ENCODE results near the gene PPFIBP1.

Gene PPFIBP1

GRCh38 chr12:27550653-27550975 lies 26.6 kb downstream of the PPFIBP1 start:
- H3K79me2 ChIP-seq (ENCODE audit: low read length) = no peaks in the 10 kb centered on the region
- no peak overlapping the region for H3K9ac ChIP-seq (ENCODE audit: low read length)
- no peaks in the 10 kb centered on the region for H3K4me1 ChIP-seq (ENCODE audit: low read length)
- H3K36me3 ChIP-seq (replicated peaks; ENCODE audit: low read depth, low read length) = no peaks in the 10 kb centered on the region
- TF ChIP-seq EZH2phosphoT487 (IDR thresholded peaks at IDR 0.05; ENCODE audit: low read depth) (no peak), CTCF (IDR thresholded peaks at IDR 0.05; ENCODE audit: low read depth, low read length) (no peak)
- no peaks in the 10 kb centered on the region for H4K20me1 ChIP-seq (ENCODE audit: insufficient read depth, low read length)
- H3K27ac ChIP-seq (ENCODE audit: low read length) = no peak overlapping the region
- no peak overlapping the region for H3K4me2 ChIP-seq (ENCODE audit: low read length)
- H2AFZ ChIP-seq (ENCODE audit: low read depth, low read length) = no peak overlapping the region
- H3K27me3 ChIP-seq (ENCODE audit: low read depth, low read length) = peaks cover 33% of the 10 kb centered on the region
- no peak overlapping the region for H3K4me3 ChIP-seq (ENCODE audit: low read length)
- no peaks in the 10 kb centered on the region for H3K9me3 ChIP-seq (ENCODE audit: insufficient read depth, low read length)

DNA sequence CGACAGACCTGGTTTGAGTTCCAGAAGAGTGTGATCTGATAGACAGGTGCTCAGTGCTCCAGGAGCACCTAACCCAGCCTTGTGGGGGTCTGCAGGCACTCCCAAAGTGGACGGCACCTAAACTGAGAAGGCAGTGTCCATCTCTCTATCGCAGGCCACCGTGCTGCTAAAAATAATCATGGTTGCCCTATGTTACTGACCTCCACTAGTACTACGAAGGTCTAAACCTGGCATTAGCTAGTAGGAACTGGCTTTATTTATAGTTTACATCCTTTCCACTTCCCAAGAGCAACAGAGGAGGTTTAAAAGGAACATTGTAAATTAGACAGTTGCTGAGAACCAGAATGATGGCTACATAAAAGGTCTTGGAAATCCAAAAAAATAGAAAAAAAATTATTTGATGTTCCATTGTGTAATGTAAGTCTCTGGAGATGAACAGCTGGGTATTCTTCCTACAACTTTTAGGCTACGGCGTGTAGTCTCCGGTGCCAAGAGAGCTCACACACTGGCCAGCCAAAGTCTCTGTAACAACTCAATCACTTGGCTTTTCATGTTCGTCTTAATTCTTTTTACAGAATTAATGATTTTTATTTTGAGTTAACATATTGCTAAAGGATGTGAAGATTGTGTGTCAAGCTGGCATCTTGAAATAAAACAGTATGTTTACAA lies 27.3 kb downstream of the PPFIBP1 start:
- H3K4me2 ChIP-seq (ENCODE audit: low read length) = no peak overlapping the region
- no peak overlapping the region for H2AFZ ChIP-seq (ENCODE audit: low read depth, low read length)
- H3K9me3 ChIP-seq (ENCODE audit: insufficient read depth, low read length) = no peaks in the 10 kb centered on the region
- H4K20me1 ChIP-seq (ENCODE audit: insufficient read depth, low read length) = no peaks in the 10 kb centered on the region
- peaks cover 38% of the 10 kb centered on the region for H3K27me3 ChIP-seq (ENCODE audit: low read depth, low read length)
- H3K36me3 ChIP-seq (replicated peaks; ENCODE audit: low read depth, low read length) = no peaks in the 10 kb centered on the region
- H3K4me1 ChIP-seq (ENCODE audit: low read length) = no peaks in the 10 kb centered on the region
- no peak overlapping the region for H3K9ac ChIP-seq (ENCODE audit: low read length)
- no peak overlapping the region for H3K27ac ChIP-seq (ENCODE audit: low read length)
- no peaks in the 10 kb centered on the region for H3K79me2 ChIP-seq (ENCODE audit: low read length)
- TF ChIP-seq EZH2phosphoT487 (IDR thresholded peaks at IDR 0.05; ENCODE audit: low read depth) = no peak
- no peak for TF ChIP-seq CTCF (IDR thresholded peaks at IDR 0.05; ENCODE audit: low read depth, low read length)
- no peak overlapping the region for H3K4me3 ChIP-seq (ENCODE audit: low read length)

- H3K9me3 ChIP-seq (ENCODE audit: insufficient read depth, low read length) = no peaks in the 10 kb centered on the region
- no peak overlapping the region for H2AFZ ChIP-seq (ENCODE audit: low read depth, low read length)
- no peak overlapping the region for H3K4me2 ChIP-seq (ENCODE audit: low read length)
- no peaks in the 10 kb centered on the region for H3K4me1 ChIP-seq (ENCODE audit: low read length)
- H3K27ac ChIP-seq (ENCODE audit: low read length) = no peak overlapping the region
- H3K27me3 ChIP-seq (ENCODE audit: low read depth, low read length) = peaks cover 41% of the 10 kb centered on the region
- H3K79me2 ChIP-seq (ENCODE audit: low read length) = no peaks in the 10 kb centered on the region
- no peaks in the 10 kb centered on the region for H4K20me1 ChIP-seq (ENCODE audit: insufficient read depth, low read length)
- H3K4me3 ChIP-seq (ENCODE audit: low read length) = no peak overlapping the region
- H3K9ac ChIP-seq (ENCODE audit: low read length) = no peak overlapping the region
- H3K36me3 ChIP-seq (replicated peaks; ENCODE audit: low read depth, low read length) = no peaks in the 10 kb centered on the region
- TF ChIP-seq CTCF (IDR thresholded peaks at IDR 0.05; ENCODE audit: low read depth, low read length) (no peak), EZH2phosphoT487 (IDR thresholded peaks at IDR 0.05; ENCODE audit: low read depth) (no peak)
These were observed 28.2 kb downstream of the PPFIBP1 start for GRCh38 chr12:27552235-27552634.

DNA sequence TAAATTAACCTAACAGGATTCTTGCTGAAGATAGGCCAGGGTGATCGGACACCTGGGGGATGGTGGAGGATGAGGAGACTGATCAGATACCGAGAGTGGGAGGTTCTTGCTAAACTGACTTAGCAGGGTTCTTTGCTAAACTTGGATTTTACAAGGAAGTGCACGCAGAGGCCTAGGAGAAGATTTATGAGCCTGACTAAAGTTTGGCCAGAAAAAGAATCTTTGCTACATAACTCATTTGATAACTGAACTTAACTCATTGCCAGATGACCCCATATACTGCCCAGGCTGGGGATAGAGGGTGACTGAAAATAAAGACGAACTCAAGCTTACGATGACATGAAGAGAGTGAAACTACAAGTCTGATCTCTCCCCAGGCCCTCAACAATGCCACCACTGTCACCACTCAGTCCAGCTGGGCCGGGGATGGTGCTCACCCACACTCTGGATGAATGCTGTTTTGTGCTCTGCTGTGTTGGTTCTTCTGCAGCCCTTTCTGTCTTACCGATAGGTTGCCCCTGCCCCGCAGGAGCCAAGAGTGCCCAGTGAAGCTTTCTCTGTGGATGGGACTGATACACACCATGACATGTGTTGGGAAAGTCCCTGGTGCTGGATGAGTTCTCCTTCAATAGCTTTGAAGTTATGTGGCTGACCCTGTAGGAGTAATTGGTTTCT lies 29.0 kb downstream of the PPFIBP1 start:
- no peak overlapping the region for H3K27ac ChIP-seq (ENCODE audit: low read length)
- no peaks in the 10 kb centered on the region for H3K4me1 ChIP-seq (ENCODE audit: low read length)
- no peak overlapping the region for H3K9ac ChIP-seq (ENCODE audit: low read length)
- no peak overlapping the region for H3K4me2 ChIP-seq (ENCODE audit: low read length)
- H3K9me3 ChIP-seq (ENCODE audit: insufficient read depth, low read length) = no peaks in the 10 kb centered on the region
- no peaks in the 10 kb centered on the region for H4K20me1 ChIP-seq (ENCODE audit: insufficient read depth, low read length)
- TF ChIP-seq CTCF (IDR thresholded peaks at IDR 0.05; ENCODE audit: low read depth, low read length) = no peak
- no peak for TF ChIP-seq EZH2phosphoT487 (IDR thresholded peaks at IDR 0.05; ENCODE audit: low read depth)
- no peaks in the 10 kb centered on the region for H3K79me2 ChIP-seq (ENCODE audit: low read length)
- H3K4me3 ChIP-seq (ENCODE audit: low read length) = no peak overlapping the region
- no peaks in the 10 kb centered on the region for H3K36me3 ChIP-seq (replicated peaks; ENCODE audit: low read depth, low read length)
- H3K27me3 ChIP-seq (ENCODE audit: low read depth, low read length) = peaks cover 41% of the 10 kb centered on the region
- H2AFZ ChIP-seq (ENCODE audit: low read depth, low read length) = no peak overlapping the region

Measured in OCI-LY3 (cell line).